Stomach (tissue), 4 donors: Measurements from ENCODE around the gene APOL2.

Experiments used
- CTCF ChIP-seq, 7 experiments: fragments of 450-650 bp in 4 of 7; fragments of 200-600 bp in 3 of 7; sonication (generic) in 3 of 7; IDR thresholded peaks; one replicate each; pipeline ENCODE4 v1.5.1; 2016 to 2019; ENCODE audit warnings: antibody characterized with exemption in 7 of 7, control low read depth in 2 of 7, mild to moderate bottlenecking in 1 of 7
- EP300 ChIP-seq: sonication (generic); formaldehyde crosslinking; IDR thresholded peaks from one replicate; pipeline ENCODE4 v1.6.1; 2017; ENCODE audit warnings: antibody characterized with exemption
- POLR2AphosphoS5 ChIP-seq, 3 donors: sonication (generic); formaldehyde crosslinking; IDR thresholded peaks; one replicate each; pipeline ENCODE4 v1.6.1; 2016; ENCODE audit warnings: antibody characterized with exemption in 3 of 3

DNA sequence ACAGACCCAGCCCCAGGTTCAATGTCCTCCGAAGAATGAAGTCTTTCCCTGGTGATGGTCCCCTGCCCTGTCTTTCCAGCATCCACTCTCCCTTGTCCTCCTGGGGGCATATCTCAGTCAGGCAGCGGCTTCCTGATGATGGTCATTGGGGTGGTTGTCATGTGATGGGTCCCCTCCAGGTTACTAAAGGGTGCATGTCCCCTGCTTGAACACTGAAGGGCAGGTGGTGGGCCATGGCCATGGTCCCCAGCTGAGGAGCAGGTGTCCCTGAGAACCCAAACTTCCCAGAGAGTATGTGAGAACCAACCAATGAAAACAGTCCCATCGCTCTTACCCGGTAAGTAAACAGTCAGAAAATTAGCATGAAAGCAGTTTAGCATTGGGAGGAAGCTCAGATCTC lies 27.7 kb upstream of the APOL2 start:
- no peak for TF ChIP-seq CTCF (IDR thresholded peaks at IDR 0.05)
- TF ChIP-seq EP300 = no peak
- no peak for TF ChIP-seq POLR2AphosphoS5 (IDR thresholded peaks at IDR 0.05)
